Thyroid gland (tissue), 4 donors: ENCODE data around the gene PIP4K2C. TPM values are rescaled to one million over a fixed set of nuclear protein-coding genes. Genes with fewer than 3 reads are reported as not detected.
"Not testable (repeated sequence)": the region's sequence is repeated elsewhere in the genome, so short reads cannot be mapped to it uniquely, and the experiment has no call there.

Experiments
- DNase-seq, 2 donors: peaks; one replicate each; pipeline ENCODE4 v3.0.0-alpha.2; 2019
- H3K27ac ChIP-seq, 3 donors: fragments of 200-600 bp; sonication (generic); 1 replicate in 2 of 3; 2 replicates in 1 of 3; pipeline ENCODE4 v1.5.1; 2016 to 2019; ENCODE audit warnings: mild to moderate bottlenecking in 1 of 3, moderate library complexity in 1 of 3
- H3K27me3 ChIP-seq: fragments of 200-600 bp; sonication (generic); one replicate; pipeline ENCODE4 v1.5.1; 2019
- H3K36me3 ChIP-seq, 2 donors: fragments of 200-600 bp; sonication (generic); one replicate each; pipeline ENCODE4 v1.5.1; 2016 to 2019
- H3K4me1 ChIP-seq, 2 donors: fragments of 200-600 bp; sonication (generic); one replicate each; pipeline ENCODE4 v1.5.1; 2017 to 2019
- H3K4me3 ChIP-seq, 3 donors: fragments of 200-600 bp; sonication (generic); replicated peaks in 1 of 3; 1 replicate in 2 of 3; 2 replicates in 1 of 3; pipeline ENCODE4 v1.5.1; 2016; ENCODE audit warnings: mild to moderate bottlenecking in 1 of 3
- H3K9me3 ChIP-seq: fragments of 200-600 bp; sonication (generic); one replicate; pipeline ENCODE4 v1.5.1; 2017
- CTCF ChIP-seq, 6 experiments: fragments of 200-600 bp in 3 of 6; fragments of 450-650 bp in 3 of 6; sonication (generic) in 3 of 6; IDR thresholded peaks; one replicate each; pipeline ENCODE4 v1.5.1; 2016 to 2019; ENCODE audit warnings: antibody characterized with exemption in 6 of 6, mild to moderate bottlenecking in 2 of 6, inconsistent platforms in 1 of 6, moderate library complexity in 1 of 6
- POLR2A ChIP-seq, 2 donors: fragments of 450-650 bp; IDR thresholded peaks; one replicate each; pipeline ENCODE4 v1.6.1; 2017; ENCODE audit warnings: antibody characterized with exemption in 2 of 2, mild to moderate bottlenecking in 2 of 2, moderate library complexity in 1 of 2
- WGBS, 2 donors: methylation state at CpG; one replicate each; pipeline ENCODE4 v1.1.5; 2017; 5-methylcytosine and 5-hydroxymethylcytosine counted together
- intact Hi-C: fragments of 100-400 bp; cut with DNase I; formaldehyde crosslinking; loops from one replicate; pipeline ENCODE4 v1.15.1; 2023
- total RNA-seq, 4 donors: library from RNA; depleted of rRNA; stranded (reverse); fragments of >200 nt; gene quantifications; one replicate each; pipeline ENCODE4 v1.2.3, GENCODE V29; 2016

PIP4K2C gene
- total RNA-seq, 4 donors from 2014 or later: 29.6 to 82.6 (median 59.2) TPM

- Histone ChIP-seq H3K27ac (no peak overlapping the region), H3K4me1 (no peaks in the 10 kb centered on the region), H3K4me3 (no peak overlapping the region), H3K9me3 (no peaks in the 10 kb centered on the region), H3K27me3 (no peaks in the 10 kb centered on the region), H3K36me3 (no peaks in the 10 kb centered on the region)
- no peak for TF ChIP-seq CTCF (IDR thresholded peaks at IDR 0.05)
- TF ChIP-seq POLR2A (IDR thresholded peaks at IDR 0.05): no peak
- no peak for DNase-seq
- 84 to 91% methylated on average over 2 of the region's 2 CpGs for WGBS, 2 donors
- intact Hi-C loops: loop anchor here (10.0 kb wide), 1 partner anchor 110 kb away; the partner anchor contains the start of gene OS9
These were observed 5.8 kb upstream of the PIP4K2C start for GRCh38 chr12:57585156-57585555.

DNA sequence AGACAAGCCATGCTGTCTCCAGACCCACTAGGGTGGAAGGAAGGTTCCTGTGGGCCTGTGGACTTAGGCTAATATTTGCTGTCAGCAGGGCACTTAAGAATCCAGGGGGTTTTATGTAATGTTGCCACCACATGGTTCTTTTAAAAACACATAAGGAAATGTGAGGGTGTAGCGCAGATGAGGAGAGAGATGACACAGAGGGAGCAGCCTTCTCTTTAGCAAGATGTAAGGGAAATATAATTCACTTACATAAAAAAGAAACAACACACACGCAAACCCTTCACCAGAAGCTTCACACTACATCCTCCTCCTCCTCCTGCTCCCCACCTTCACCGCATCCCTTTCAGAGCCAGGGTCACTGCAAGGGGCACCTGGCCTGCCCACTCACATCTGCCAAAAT lies 4.9 kb upstream of the PIP4K2C start:
- intact Hi-C loops: loop anchor here (10.0 kb wide), 1 partner anchor 109 kb away; the partner anchor contains the start of gene OS9
- no peak for TF ChIP-seq CTCF (IDR thresholded peaks at IDR 0.05)
- TF ChIP-seq POLR2A (IDR thresholded peaks at IDR 0.05): no peak

GRCh38 chr12:57586832-57587429 lies 4.1 kb upstream of the PIP4K2C start:
- Histone ChIP-seq H3K27me3 (no peaks in the 10 kb centered on the region), H3K4me1 (peaks cover 4 to 8% of the 10 kb centered on the region in 2 donors), H3K27ac (no peak overlapping the region), H3K36me3 (no peaks in the 10 kb centered on the region), H3K4me3 (no peak overlapping the region), H3K9me3 (no peaks in the 10 kb centered on the region)
- TF ChIP-seq POLR2A (IDR thresholded peaks at IDR 0.05) (no peak), CTCF (IDR thresholded peaks at IDR 0.05) (no peak)
- DNase-seq: no peak
- WGBS, 2 donors: 90 to 92% methylated on average over 3 of the region's 3 CpGs
- intact Hi-C loops: loop anchor here (10.0 kb wide), 1 partner anchor 108 kb away; the partner anchor contains the start of gene OS9

More for the DNA sequence above, 4.9 kb upstream of the PIP4K2C start:
- Histone ChIP-seq H3K36me3 (no peaks in the 10 kb centered on the region), H3K27me3 (no peaks in the 10 kb centered on the region), H3K4me3 (no peak overlapping the region), H3K9me3 (no peaks in the 10 kb centered on the region), H3K4me1 (peaks cover 0 to 6% of the 10 kb centered on the region in 2 donors), H3K27ac (no peak overlapping the region)
- WGBS, 2 donors: 90 to 94% methylated on average over 3 of the region's 3 CpGs
- DNase-seq: no peak

DNA sequence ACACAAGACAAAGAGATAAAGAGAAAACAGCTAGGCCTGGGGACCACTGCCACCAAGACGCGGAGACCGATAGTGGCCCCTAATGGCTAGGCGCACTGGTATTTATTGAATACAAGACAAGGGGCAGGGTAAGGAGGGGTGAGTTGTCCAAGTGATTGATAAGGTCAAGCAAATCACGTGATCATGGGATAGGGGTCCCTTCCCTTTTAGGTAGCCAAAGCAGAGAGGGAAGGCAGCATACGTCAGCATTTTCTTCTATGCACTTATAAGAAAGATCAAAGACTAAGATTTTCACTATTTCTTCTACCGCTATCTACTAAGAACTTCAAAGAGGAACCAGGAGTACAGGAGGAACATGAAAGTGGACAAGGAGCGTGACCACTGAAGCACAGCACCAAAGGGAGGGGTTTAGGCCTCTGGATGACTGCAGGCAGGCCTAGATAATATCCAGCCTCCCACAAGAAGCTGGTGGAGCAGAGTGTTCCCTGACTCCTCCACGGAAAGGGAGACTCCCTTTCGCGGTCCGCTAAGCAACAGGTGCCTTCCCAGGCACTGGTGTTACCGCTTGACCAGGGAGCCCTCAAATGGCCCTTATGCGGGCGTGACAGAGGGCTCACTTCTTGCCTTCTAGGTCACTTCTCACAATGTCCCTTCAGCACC lies 1.9 kb upstream of the PIP4K2C start:
- not testable (repeated sequence) for H3K4me3 ChIP-seq, H3K27me3 ChIP-seq, H3K36me3 ChIP-seq, H3K9me3 ChIP-seq, H3K27ac ChIP-seq
- DNase-seq: peak; percentile 47 to 52
- 69 to 75% methylated on average over 15 of the region's 15 CpGs for WGBS, 2 donors
- intact Hi-C loops: loop anchor here (10.0 kb wide), 1 partner anchor 106 kb away; the partner anchor contains the start of gene OS9
- H3K4me1 ChIP-seq: peaks cover 11 to 26% of the 10 kb centered on the region in 2 donors

- WGBS, 2 donors: 18 to 31% methylated on average over 2 of the region's 2 CpGs
- Histone ChIP-seq H3K4me3 (peak overlapping the region; percentile 83 to 88 (median 88)), H3K27me3 (no peaks in the 10 kb centered on the region), H3K27ac (peak overlapping the region in 2 of 3 donors; percentile 25 to 71), H3K9me3 (no peaks in the 10 kb centered on the region), H3K36me3 (peaks cover 0 to 4% of the 10 kb centered on the region in 2 donors), H3K4me1 (peaks cover 11 to 26% of the 10 kb centered on the region in 2 donors)
- TF ChIP-seq POLR2A (IDR thresholded peaks at IDR 0.05): no peak
- TF ChIP-seq CTCF (IDR thresholded peaks at IDR 0.05): no peak
- DNase-seq: no peak
- intact Hi-C loops: no loop called here
These were observed 521 bp upstream of the PIP4K2C start for GRCh38 chr12:57590479-57590863.
